ENCODE measurements around the gene ARMCX1. TPM values are rescaled to one million over a fixed set of nuclear protein-coding genes. Genes with fewer than 3 reads are reported as not detected.
A peak's percentile ranks its signal among the peaks of the same experiment; 100 is the strongest.

Gene ARMCX1
- total RNA-seq, 1 donor from 2014 or later = 36.0 TPM

- Mint-ChIP-seq H3K9me3 (ENCODE audit: low read depth) (peaks cover 5% of the 10 kb centered on the region), H3K4me1 (ENCODE audit: low read depth) (no peaks in the 10 kb centered on the region), H3K36me3 (ENCODE audit: low read depth) (no peaks in the 10 kb centered on the region), H3K27me3 (ENCODE audit: low read depth) (no peaks in the 10 kb centered on the region), H3K27ac (ENCODE audit: unreplicated experiment) (peak overlapping the region; percentile 45), H3K4me3 (ENCODE audit: unreplicated experiment) (no peak overlapping the region)
- no peak for DNase-seq (ENCODE audit: low spot score)
- no peak for TF ChIP-seq CTCF (IDR thresholded peaks at IDR 0.05)
These were observed 51.7 kb downstream of the ARMCX1 start for GRCh38 chrX:101602077-101602476.

Other genes starting within 250 kb of the ARMCX1 start
- gene TIMM8A, start 201.8 kb upstream of the ARMCX1 start, total RNA-seq = 9.2 to 12.9 TPM (median 11.0 TPM) in 3 replicates
- not detected in 3 replicates for gene BTK, start 164.4 kb upstream of the ARMCX1 start, total RNA-seq
- 105 to 164 TPM (median 110 TPM) in 3 replicates for gene RPL36A, start 159.5 kb upstream of the ARMCX1 start, total RNA-seq
- gene GLA, start 142.6 kb upstream of the ARMCX1 start, total RNA-seq = 24.6 to 33.7 TPM (median 28.1 TPM) in 3 replicates
- gene HNRNPH2, start 142.3 kb upstream of the ARMCX1 start, total RNA-seq = 52.4 to 64.2 TPM (median 52.9 TPM) in 3 replicates
- 13.3 to 15.4 TPM (median 15.2 TPM) in 3 replicates for gene ARMCX4, start 65.1 kb upstream of the ARMCX1 start, total RNA-seq
- 91.5 to 103 TPM (median 98.5 TPM) in 3 replicates for gene ARMCX6, start 67.5 kb downstream of the ARMCX1 start, total RNA-seq
- 114 to 155 TPM (median 123 TPM) in 3 replicates for gene ARMCX3, start 72.6 kb downstream of the ARMCX1 start, total RNA-seq
- gene ARMCX2, start 109.3 kb downstream of the ARMCX1 start, total RNA-seq = 144 to 193 TPM (median 146 TPM) in 3 replicates